Measurements from ENCODE around the gene FABP6. TPM values are rescaled to one million over a fixed set of nuclear protein-coding genes. Genes with fewer than 3 reads are reported as not detected.

Gene FABP6
- total and polyA plus RNA-seq, 9 of the 15 experiments (the other 6 are each of a cell fraction or from before 2014, with no cell fraction given), result 0.11 to 0.33 (median 0.21) TPM; not detected in 4

- TF ChIP-seq ZBTB40 (IDR thresholded peaks at IDR 0.05), result no peak
- TF ChIP-seq ZBTB40 (CRISPR knock-in tag; IDR thresholded peaks at IDR 0.05), result no peak
- TF ChIP-seq, protein P1, sequence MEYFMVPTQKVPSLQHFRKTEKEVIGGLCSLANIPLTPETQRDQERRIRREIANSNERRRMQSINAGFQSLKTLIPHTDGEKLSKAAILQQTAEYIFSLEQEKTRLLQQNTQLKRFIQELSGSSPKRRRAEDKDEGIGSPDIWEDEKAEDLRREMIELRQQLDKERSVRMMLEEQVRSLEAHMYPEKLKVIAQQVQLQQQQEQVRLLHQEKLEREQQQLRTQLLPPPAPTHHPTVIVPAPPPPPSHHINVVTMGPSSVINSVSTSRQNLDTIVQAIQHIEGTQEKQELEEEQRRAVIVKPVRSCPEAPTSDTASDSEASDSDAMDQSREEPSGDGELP (CRISPR knock-in tag; IDR thresholded peaks at IDR 0.05; ENCODE audit: borderline replicate concordance), result no peak
- no peak for TF ChIP-seq ZNF699 (CRISPR knock-in tag; IDR thresholded peaks at IDR 0.05; ENCODE audit: insufficient replicate concordance)
- TF ChIP-seq ZKSCAN8 (CRISPR knock-in tag; IDR thresholded peaks at IDR 0.05), result no peak
- TF ChIP-seq RCOR1 (IDR thresholded peaks at IDR 0.05; ENCODE audit: borderline replicate concordance in 1 of 2, low read depth in 2 of 2, low read length in 2 of 2), result no peak
- TF ChIP-seq, protein P2, sequence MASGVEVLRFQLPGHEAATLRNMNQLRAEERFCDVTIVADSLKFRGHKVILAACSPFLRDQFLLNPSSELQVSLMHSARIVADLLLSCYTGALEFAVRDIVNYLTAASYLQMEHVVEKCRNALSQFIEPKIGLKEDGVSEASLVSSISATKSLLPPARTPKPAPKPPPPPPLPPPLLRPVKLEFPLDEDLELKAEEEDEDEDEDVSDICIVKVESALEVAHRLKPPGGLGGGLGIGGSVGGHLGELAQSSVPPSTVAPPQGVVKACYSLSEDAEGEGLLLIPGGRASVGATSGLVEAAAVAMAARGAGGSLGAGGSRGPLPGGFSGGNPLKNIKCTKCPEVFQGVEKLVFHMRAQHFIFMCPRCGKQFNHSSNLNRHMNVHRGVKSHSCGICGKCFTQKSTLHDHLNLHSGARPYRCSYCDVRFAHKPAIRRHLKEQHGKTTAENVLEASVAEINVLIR (CRISPR knock-in tag; IDR thresholded peaks at IDR 0.05), result no peak
- no peak for TF ChIP-seq ZNF77 (CRISPR knock-in tag; IDR thresholded peaks at IDR 0.05)
- TF ChIP-seq PYGO2 (tag; IDR thresholded peaks at IDR 0.05), result no peak
- TF ChIP-seq, protein P3, sequence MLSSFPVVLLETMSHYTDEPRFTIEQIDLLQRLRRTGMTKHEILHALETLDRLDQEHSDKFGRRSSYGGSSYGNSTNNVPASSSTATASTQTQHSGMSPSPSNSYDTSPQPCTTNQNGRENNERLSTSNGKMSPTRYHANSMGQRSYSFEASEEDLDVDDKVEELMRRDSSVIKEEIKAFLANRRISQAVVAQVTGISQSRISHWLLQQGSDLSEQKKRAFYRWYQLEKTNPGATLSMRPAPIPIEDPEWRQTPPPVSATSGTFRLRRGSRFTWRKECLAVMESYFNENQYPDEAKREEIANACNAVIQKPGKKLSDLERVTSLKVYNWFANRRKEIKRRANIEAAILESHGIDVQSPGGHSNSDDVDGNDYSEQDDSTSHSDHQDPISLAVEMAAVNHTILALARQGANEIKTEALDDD (IDR thresholded peaks at IDR 0.05), result no peak
- TF ChIP-seq PHF21A (IDR thresholded peaks at IDR 0.05; ENCODE audit: borderline replicate concordance, low read depth), result no peak
- TF ChIP-seq RBM15 (IDR thresholded peaks at IDR 0.05; ENCODE audit: insufficient read depth, low read length), result no peak
- no peak for TF ChIP-seq NFYB (IDR thresholded peaks at IDR 0.05; ENCODE audit: extremely low read depth, insufficient read length)
- TF ChIP-seq ZSCAN32 (CRISPR knock-in tag; IDR thresholded peaks at IDR 0.05), result no peak
- TF ChIP-seq HMG20A (CRISPR knock-in tag; conservative IDR thresholded peaks at IDR 0.05), result no peak
Measured at GRCh38 chr5:160199410-160199911, 29.8 kb upstream of the FABP6 start (continued).

Measured in K562 (cell line).